WTC11 (cell line): ENCODE results near the gene PRKCZ.

Experiments
- ARID4B ChIP-seq: sonication (generic); formaldehyde crosslinking; IDR thresholded peaks from 2 replicates; pipeline ENCODE4 v1.8.0; 2023; ENCODE audit warnings: missing genetic modification reagents, mild to moderate bottlenecking, borderline replicate concordance
- NR3C1 ChIP-seq: sonication (generic); formaldehyde crosslinking; conservative IDR thresholded peaks from 2 replicates; pipeline ENCODE4 v1.8.1; 2023; ENCODE audit warnings: low read depth, mild to moderate bottlenecking, missing genetic modification reagents
- USF2 ChIP-seq: sonication (generic); formaldehyde crosslinking; IDR thresholded peaks from 2 replicates; pipeline ENCODE4 v1.8.1; 2023; ENCODE audit warnings: mild to moderate bottlenecking, missing genetic modification reagents, moderate library complexity
- ZNF138 ChIP-seq: sonication (generic); formaldehyde crosslinking; conservative IDR thresholded peaks from 2 replicates; pipeline ENCODE4 v1.8.1; 2022; ENCODE audit warnings: mild to moderate bottlenecking, moderate library complexity, missing genetic modification reagents
- ZNF416 ChIP-seq: fragments of 250-450 bp; sonication (Bioruptor Pico); IDR thresholded peaks from 2 replicates; pipeline ENCODE4 v1.9.0; 2021; ENCODE audit warnings: mild to moderate bottlenecking, inconsistent platforms
- TF ChIP-seq, protein P1 (sequence below): fragments of 200-600 bp; IDR thresholded peaks from 2 replicates; pipeline ENCODE4 v1.8.0; 2022; ENCODE audit warnings: antibody characterized with exemption

- TF ChIP-seq, protein P1, sequence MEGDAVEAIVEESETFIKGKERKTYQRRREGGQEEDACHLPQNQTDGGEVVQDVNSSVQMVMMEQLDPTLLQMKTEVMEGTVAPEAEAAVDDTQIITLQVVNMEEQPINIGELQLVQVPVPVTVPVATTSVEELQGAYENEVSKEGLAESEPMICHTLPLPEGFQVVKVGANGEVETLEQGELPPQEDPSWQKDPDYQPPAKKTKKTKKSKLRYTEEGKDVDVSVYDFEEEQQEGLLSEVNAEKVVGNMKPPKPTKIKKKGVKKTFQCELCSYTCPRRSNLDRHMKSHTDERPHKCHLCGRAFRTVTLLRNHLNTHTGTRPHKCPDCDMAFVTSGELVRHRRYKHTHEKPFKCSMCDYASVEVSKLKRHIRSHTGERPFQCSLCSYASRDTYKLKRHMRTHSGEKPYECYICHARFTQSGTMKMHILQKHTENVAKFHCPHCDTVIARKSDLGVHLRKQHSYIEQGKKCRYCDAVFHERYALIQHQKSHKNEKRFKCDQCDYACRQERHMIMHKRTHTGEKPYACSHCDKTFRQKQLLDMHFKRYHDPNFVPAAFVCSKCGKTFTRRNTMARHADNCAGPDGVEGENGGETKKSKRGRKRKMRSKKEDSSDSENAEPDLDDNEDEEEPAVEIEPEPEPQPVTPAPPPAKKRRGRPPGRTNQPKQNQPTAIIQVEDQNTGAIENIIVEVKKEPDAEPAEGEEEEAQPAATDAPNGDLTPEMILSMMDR, result no peak
- TF ChIP-seq ZNF138 (CRISPR knock-in tag) (no peak), ZNF416 (no peak), NR3C1 (CRISPR knock-in tag) (no peak), USF2 (no peak), ARID4B (CRISPR knock-in tag) (no peak)
Measured at GRCh38 chr1:2041887-2042286, 8.3 kb upstream of the PRKCZ start.
